Measurements from ENCODE around the gene DNASE1L2.
"Not testable (repeated sequence)": the region's sequence is repeated elsewhere in the genome, so short reads cannot be mapped to it uniquely, and the experiment has no call there.

Gene DNASE1L2

DNA sequence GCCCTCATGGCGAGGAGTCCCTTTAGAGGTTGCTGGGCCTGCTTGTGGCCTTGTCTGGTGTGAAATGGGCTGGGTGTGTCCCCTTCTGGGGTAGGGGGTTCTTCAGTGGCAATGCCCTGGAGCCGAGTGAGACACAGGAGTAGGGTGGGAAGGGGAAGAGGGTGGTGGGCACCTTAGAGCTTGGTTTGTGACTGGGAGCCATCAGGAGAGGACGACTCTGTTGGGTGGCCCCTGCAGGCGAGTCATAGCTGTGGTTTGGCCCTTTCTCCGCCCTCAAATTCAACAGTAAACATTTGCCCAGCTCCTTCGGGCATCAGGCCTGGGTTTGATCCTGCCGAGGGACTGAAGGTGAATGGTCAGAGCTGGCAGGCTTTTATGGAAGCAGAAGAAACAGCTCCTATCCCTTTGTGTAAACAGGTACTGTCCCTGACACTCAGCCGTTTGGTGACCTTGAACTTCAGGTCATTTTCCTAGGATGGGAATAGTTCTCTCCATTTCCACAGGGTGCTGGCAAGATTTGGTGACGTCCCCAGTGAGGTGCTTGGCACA lies 9.9 kb upstream of the DNASE1L2 start:
- DNase-seq: no peak

- DNase-seq: no peak
These were observed 9.3 kb upstream of the DNASE1L2 start for GRCh38 chr16:2226918-2227317.

DNA sequence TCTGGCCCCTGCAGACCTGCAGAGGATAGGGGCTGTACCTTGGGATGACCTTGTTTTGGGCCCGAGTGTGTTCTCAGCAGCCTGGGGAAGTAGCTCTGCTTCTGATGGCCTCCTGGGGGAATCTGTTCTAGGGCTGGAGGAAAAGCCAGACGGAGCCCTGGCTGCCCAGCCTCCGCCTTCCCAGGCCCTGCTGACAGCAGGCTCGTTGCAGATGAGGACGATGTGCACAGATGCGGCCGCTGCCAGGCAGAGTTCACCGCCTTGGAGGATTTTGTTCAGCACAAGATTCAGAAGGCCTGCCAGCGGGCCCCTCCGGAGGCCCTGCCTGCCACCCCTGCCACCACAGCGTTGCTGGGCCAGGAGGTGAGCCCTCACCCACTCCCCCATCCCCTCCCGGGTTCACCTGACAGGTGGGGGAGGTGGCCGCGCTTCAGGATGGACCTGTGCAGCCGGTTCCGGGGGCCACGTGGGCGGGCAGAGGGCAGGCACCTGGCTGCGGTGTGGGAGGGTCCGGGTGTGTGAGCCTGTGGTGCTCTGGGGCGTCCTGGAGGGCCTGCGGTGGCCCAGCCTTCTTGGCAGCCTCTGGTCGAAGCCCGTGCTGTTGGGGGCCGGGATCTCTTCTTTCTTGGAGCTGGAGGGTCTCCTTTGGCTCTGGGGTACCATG lies 8.0 kb upstream of the DNASE1L2 start:
- no peak for DNase-seq

DNA sequence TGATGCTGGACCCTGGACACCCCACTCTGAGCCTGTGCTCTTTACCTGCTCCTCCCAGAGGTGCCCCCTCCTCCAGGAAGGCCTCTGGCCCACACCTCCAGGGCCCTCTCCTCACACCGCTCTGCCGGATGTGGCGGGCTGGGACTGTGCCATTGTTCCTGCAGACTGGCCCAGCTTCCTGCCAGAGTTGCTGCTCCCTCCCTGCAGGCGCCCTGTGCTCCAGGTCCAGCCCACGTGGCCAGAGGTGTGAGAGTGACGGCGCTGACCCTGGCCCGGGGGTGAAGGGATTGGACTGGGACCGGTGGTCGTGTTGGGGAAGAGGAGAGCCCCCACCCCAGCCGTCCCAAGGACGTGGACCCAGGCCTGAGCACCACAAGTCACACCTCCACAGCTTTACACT lies 7.2 kb upstream of the DNASE1L2 start:
- no peak for DNase-seq

DNA sequence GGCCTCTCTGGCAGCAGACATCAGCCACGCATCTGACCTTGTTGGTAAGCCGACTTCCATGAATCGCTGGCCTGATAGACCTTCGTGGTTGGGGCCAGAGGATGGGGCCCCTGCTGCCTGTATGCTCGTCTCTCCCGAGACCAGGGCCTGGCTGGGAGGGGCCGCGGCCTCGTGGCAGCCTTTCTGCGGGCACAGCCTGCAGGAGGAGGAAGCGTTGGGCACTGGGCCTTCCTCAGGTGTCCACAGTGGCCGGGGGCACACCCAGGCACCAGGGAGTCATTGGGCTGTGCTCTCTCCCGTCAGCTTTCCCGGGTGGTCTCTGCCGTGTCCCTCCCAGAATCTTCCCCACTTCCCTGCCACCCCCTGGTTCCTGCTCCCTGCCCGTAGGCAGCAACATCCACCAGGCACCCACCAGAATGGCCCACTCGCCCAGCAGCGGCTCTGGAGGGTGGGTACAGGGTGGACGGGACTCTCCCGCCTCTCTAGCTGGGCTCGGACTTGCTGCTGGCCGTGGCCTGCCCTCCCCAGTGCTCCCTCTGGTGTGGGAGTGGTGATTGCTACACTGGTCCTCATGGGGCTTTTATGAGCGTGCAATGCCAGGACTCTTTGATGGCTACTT lies 6.5 kb upstream of the DNASE1L2 start:
- no peak for DNase-seq

- no peak for DNase-seq
These were observed 5.9 kb upstream of the DNASE1L2 start for GRCh38 chr16:2230376-2230775.

- DNase-seq: no peak
These were observed 5.0 kb upstream of the DNASE1L2 start for GRCh38 chr16:2231016-2231931.

DNA sequence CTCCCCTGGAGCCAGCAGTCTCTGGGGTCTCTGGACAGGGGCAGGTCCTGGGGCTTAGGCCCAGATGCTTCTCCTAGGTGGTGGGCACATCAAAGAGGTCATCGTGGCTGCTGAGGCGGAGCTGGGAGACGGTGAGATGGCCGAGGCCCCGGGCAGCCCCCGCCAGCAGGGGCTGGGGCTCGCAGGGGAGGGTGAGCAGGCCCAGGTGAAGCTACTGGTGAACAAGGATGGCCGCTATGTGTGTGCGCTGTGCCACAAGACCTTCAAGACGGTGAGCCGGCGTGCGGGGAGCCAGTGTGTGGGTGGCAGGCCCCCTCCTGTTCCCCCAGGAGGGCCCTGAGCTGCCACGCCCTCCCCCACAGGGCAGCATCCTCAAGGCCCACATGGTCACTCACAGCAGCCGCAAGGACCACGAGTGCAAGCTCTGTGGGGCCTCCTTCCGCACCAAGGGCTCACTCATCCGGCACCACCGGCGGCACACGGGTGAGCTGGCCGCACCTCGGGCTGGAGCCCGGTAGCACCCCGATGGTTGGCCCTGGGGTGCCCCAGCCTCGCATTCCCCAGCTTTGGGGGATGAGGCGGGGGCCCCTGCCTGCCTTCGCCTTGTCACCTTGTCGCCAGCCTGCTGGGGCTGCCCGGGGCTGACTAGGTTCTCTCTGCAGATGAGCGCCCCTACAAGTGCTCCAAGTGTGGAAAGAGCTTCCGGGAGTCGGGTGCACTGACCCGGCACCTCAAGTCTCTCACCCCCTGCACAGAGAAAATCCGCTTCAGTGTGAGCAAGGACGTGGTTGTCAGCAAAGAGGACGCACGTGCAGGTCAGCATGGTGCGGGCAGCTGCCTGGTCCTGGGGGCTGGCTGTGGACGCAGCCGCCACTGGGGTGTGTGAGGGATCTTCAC lies 3.9 kb upstream of the DNASE1L2 start:
- DNase-seq: no peak

GRCh38 chr16:2233046-2233775 lies 3.0 kb upstream of the DNASE1L2 start:
- DNase-seq: no peak

- DNase-seq: no peak
These were observed 2.1 kb upstream of the DNASE1L2 start for GRCh38 chr16:2233872-2234812.

- DNase-seq: no peak
These were observed 1.5 kb upstream of the DNASE1L2 start for GRCh38 chr16:2234813-2235170.

GRCh38 chr16:2235234-2235651 lies 1.0 kb upstream of the DNASE1L2 start:
- no peak for DNase-seq

DNA sequence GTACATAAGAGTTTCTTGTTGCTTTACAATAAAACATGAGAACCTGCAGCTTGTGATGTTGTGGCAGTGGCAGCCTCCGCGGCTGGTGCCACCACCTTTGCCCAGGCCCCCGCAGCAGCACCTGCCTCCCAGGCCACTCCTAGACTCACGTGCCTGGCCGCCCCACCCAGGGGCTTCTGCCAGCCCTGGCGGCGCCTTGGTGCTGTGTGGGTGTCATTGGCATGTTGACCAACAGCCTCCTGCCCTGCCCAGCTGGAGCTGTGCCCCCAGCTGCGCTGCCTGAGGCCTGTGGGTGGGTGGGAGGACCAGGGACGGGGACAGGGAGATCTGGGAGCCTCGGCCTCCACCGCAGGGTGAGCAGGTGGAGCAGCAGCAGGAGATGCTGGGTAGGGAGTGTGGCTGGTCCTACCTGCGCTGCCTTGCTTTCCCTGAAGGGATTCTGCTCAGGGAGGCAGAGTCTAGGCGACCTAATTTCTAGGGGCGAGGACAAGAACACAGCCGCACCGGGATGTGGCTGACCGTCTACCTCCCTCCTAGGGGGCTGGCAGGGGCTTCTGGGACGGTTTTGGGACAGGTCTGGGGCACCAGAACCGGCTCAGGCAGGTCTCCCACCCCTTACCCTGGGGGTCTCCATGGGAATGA lies 428 bp upstream of the DNASE1L2 start:
- no peak for DNase-seq

DNA sequence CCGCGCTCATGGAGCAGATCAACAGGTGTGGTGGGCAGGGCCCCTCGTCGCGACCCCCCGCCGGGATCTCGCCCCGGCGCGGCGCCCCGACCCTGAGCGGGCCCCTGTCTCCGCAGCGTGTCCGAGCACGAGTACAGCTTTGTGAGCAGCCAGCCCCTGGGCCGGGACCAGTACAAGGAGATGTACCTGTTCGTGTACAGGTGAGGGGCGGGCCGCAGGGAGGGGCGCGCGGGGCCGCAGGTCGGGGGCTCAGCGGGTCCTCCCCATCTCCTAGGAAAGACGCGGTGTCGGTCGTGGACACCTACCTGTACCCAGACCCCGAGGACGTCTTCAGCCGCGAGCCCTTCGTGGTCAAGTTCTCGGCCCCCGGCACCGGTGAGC lies 848 bp downstream of the DNASE1L2 start:
- no peak for DNase-seq

DNA sequence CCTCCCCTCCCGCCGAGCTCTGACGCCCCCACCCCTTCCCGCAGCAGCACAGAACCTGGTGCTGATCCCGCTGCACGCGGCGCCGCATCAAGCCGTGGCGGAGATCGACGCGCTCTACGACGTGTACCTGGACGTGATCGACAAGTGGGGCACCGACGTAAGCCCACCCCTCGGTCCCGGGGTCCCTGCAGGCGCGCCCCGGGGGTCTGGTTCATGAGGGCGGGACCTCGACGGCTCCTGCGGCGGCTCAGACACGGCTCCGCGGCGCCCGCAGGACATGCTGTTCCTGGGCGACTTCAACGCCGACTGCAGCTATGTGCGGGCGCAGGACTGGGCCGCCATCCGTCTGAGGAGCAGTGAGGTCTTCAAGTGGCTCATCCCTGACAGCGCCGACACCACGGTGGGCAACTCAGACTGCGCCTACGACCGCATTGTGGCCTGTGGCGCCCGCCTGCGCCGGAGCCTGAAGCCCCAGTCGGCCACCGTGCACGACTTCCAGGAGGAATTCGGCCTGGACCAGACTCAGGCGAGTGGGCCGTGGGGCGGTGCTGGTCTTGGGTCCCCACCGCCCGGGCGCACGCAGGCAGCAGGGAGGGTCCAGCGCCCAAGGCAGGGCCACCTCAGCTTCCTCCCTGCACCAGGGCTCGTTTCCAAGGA lies 1.4 kb downstream of the DNASE1L2 start:
- DNase-seq: no peak

DNA sequence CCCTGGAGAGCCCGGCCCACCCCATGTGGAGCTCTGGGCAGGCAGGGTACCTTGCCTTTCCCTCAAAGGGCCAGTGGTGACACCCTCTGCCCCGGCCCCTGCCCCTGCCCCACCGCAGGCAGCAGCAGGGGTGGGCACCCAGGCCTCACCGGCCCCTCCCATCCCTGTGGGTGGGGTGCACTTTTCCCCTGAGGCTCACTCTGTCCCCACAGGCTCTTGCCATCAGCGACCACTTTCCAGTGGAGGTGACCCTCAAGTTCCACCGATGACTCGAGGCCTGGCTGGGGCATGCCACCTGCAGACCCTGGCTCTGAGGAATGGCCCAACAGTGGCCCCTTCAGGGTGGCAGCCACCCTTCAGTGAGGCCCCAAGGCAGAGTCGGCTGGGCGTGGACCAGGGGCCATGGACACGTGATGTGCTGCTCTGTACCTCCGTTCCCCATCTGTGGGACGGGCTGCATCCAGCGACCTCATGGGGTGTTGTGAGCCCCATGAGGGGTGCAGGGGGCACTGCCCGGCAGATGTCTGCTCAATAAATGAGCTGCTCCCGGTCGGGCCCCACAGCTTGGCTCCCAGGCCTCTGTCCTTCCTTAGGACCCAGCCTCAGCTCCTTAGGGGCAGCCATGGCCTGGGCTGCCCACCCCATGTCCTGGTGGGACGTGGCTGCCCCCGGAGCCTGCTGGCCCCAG lies 2.0 kb downstream of the DNASE1L2 start:
- DNase-seq: no peak

- no peak for DNase-seq
These were observed 2.8 kb downstream of the DNASE1L2 start for GRCh38 chr16:2238838-2239675.

- DNase-seq: not testable (repeated sequence)
These were observed 4.1 kb downstream of the DNASE1L2 start for GRCh38 chr16:2240331-2240730.

All from stimulated activated CD4-positive, alpha-beta T cell treated with anti-CD3 and anti-CD28 coated beads, Interleukin-1b, Interleukin-23, amount 100 ng/mL, for 48 hours (primary cell).